ENCODE data around the gene KIRREL3.

- TF ChIP-seq EZH2 (IDR thresholded peaks at IDR 0.05; ENCODE audit: insufficient read depth, poor library complexity, severe bottlenecking) (no peak), EZH2phosphoT487 (IDR thresholded peaks at IDR 0.05; ENCODE audit: insufficient read depth, low read depth) (no peak)
Measured at GRCh38 chr11:126879516-126879915, 121.1 kb downstream of the KIRREL3 start.
